ENCODE data around the gene RIPK1.

Gene RIPK1

DNA sequence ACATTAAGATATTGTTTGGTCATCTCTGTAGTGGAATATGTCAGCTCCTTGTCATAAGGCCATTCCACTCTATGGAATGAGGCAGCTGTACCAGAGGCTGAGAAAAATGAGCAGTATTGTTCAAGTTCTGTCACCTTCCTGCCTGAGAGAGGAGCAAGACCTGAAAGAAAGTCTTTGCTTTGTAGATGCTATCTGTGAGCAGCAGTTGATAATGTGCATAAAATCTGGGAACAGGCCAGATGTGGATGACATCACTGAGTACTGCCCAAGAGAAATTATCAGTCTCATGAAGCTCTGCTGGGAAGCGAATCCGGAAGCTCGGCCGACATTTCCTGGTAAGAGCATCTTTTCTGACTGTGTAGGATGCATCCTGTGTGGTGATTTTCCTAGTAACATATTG, 16.8 kb downstream of the RIPK1 start:
- no peak for DNase-seq (ENCODE audit: low spot score)

DNA sequence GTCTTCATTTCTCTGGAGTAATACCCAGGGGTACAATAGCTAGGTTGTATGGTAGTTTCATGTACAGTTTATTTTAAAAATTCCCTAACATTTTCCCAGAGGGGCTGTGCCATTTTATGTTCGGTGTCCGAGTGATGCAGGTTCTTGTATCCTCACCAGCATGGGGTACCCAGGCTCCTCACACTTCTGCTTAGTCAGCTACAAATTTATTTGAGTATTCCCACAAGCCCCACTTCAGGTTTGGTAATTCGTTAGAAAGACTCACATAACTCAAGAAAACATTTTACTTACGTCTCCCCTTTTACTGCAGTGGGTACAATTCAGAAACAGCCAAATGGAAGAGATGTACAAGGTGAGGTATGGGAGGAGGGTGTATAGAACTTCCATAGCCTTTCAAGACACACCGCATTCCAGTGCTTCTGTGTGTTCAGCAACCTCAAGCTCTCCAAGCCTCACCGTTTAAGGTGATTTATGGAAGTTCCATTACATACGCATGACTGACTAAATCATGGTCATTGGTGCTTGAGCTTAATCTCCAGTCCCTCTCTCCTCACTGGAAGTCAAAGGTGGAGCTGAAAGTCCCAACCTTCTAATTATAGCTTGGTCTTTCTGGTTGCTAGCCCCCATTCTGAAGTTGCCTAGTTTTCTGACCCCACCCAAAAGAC, 18.1 kb downstream of the RIPK1 start:
- no peak for DNase-seq (ENCODE audit: low spot score)

DNA sequence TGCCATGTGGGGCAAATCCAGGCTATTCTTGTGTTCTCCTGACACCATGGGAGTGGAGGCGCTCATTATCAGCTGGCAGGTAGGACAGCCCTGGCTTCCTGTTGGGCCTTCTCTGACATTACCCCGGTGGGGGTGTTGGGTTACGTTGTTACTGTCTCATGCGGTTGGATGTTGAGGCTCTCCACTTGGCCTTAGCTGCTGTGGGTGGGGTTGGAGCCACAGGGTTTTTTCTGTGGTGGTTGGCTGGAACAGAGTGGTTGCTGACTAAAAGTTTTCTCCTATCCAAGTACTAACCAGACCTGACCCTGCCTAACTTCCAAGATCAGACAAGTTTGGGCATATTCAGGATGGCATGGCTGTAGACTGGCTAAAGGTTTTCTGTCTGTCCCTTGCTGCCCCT, 20.2 kb downstream of the RIPK1 start:
- no peak for DNase-seq (ENCODE audit: low spot score)

DNA sequence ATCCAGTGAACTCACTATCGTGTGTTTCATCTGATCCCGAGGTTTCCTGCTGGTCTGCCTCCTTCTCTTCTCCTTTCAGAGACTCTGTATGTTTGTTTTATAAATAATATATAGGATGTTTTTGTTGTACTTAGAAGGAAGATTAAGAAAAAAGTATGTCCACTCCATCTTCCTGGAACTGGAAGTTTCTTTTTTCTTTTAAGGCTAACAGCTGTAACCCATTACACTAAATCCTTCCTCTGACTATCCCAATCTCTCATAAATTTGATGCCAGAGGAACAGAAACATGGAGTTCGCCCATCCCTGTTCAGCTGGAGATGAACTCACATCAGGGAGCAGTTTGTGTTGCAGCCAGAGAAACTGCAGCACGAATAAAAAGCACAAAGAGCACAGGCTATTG, 20.7 kb downstream of the RIPK1 start:
- DNase-seq (ENCODE audit: low spot score): no peak

DNA sequence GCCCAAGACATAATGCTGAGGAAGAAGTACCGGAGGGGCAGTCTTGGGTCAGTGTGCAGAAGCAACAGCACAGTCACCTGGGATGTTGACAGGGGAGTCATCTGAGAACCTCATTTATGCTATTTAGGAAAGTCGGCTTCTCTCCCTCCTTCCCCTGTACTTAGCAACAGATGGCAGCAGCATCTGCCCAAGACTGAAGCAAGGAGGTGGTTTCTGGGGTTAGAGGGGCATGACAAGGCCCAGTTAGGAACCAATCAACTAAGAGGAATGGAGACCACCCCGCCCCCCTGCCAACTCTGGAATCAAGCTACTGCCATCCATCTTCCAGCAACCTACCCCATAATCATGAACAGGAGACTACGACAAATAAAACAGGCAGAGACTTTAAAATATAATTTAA, 21.7 kb downstream of the RIPK1 start:
- no peak for DNase-seq (ENCODE audit: low spot score)

DNA sequence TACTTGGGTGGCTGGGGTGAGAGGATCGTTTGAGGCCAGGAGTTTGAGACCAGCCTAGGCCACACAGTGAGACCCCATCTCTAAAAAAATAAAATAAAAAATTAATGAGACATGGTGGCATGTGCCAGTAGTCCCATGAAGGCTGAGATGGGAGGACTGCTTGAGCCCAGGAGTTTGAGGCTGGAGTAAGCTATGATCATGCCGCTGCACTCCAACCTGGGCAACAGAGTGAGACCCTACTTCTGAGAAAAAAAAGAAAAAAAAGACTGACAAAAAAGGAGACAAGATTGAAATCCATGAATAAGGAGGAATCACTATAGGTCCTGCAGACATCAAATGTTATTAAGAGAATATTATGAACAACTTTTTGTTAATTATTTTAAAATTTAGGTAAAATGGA, 26.5 kb downstream of the RIPK1 start:
- no peak for DNase-seq (ENCODE audit: low spot score)

DNA sequence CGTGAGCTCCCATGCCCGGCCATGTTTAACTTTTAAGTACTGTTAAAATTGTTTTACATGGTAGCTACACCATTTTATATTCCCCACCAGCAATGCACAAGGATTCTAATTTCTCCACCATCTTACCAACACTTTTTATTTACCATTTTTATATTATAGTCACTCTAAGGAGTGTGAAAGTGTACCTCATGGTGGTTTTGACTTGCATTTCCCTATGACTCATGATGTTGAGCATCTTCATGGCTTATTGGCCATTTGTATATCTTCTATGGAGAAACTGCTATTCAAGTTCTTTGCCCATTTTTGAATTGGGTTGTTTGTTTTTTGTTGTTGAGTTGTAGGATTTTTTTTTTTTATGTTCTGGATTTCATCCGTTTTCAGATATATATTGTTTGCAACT, 34.6 kb downstream of the RIPK1 start:
- no peak for DNase-seq (ENCODE audit: low spot score)

DNA sequence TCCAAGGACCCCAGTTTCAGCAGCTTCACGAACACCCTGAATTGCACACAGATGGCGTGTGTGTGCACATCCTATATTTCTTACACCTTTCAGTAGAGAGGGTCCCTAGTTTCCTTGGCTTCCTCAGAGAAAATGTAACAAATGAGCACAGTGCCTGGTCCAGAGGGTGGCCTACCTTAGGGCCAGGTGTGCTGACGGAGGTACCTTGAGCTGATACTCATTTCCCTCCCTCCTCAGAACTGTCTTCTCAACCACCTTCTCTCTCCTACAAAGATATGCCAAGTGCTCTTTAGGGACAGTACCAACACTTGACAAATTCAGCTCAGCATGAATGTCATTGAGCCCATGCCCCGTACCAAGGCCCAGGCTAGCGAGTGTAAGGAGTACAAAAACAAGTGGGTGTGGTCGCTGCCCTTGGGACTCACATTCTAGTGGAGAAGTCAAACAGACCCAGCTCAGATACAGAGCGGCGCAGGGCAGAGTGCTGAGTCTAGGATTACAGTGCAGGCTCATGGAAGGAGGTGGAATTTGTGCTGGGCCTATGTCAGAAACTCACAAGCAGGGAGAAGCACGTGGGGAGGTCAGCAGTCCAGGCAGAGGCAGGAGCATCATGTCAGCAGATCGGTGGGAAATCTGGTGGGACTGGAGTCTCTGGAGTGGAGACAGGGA, 40.6 kb downstream of the RIPK1 start:
- no peak for DNase-seq (ENCODE audit: low spot score)

DNA sequence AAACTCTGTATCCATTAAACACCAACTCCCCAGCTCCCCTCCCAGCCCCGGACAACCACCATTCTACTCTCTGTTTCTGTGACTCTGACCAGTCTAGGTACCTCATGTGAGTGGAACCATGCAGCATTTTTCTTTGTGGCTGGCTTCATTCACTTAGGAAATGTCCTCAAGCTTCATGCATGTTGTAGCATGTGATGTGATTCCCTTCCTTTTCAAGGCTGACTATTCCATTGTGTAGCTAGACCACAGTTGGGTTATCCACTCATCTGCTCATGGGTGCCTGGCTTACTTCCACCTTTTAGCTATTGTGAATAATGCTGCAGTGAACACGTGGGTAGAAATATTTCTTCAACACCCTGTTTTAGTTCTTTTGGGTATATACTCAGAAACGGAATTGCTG, 41.5 kb downstream of the RIPK1 start:
- no peak for DNase-seq (ENCODE audit: low spot score)

DNA sequence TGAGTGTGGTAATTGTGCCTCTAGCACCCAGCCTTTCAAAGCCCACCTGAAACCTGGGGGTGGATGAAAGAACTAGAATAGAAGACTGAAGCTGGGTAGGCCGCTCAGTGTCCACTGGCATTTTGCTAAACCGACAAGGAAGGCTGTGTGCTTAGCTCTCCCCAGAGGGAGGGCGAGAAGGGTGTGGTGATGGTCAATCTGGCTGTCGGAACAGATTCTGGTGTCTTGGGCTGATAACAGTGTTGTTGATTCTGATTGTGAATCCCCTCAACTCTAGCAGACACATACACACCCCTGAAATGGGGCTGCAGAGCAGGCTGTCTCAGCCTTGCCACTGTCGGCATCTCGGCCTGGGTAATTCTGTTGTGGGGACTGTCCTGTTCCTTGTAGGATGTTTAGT, 46.1 kb downstream of the RIPK1 start:
- DNase-seq (ENCODE audit: low spot score): no peak

DNA sequence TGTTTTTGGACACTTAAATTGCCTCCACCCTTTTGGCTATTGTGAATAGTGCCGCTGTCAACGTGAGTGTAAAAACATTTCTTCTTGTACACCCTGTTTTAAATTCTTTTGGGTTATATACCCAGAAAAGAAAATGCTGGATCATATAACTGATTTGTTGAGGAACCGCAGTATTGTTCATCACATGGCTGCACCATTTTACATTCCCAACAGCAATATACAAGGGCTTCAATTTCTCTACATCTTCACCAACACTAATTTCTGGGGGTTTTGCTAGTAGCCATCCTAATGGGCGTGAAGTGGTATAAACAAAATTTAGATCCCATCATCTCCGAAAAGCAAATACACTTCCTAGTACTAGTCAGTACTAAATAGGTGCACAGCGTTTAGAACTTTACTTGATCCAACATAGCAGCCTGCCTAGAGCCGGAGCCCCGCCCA, 49.6 kb downstream of the RIPK1 start:
- DNase-seq (ENCODE audit: low spot score): no peak

DNA sequence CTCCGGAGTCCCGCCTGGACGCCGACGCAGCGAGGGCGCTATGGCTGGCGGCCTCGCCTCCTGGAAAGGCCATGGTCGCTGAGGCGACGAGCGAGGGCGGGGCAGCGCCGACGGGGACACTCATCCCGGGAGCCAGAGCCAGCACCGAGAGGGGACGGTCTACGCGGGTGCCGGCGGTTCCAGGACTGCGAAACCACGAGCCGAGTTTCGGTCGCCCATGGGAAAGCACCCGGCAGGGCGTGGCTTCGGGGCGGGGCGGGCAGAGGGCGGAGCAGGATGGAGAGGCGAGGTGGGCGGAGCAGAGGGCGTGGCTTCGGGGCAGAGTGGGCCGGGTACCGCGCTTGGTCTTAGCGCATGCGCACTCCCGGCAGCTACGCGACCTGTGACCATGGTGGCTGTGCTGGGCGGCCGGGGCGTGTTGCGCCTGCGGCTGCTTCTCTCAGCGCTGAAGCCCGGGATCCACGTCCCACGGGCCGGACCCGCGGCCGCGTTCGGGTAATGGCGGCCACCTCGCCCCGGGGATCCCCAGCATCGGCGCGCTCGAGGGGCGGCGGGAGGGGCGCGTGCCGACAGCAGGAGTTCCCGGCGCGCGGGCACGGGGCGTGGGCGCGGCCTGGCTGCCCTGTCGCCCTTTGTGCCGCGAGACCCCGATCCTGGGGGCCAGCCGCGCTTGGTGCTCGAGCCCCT, 50.2 kb downstream of the RIPK1 start, which contains the start of gene BPHL:
BPHL (plus strand) TSS at position 359 of the 687 bp plus-strand sequence; CDS start at position 389, 30 bp downstream.
- peak; percentile 100 for DNase-seq (ENCODE audit: low spot score)

DNA sequence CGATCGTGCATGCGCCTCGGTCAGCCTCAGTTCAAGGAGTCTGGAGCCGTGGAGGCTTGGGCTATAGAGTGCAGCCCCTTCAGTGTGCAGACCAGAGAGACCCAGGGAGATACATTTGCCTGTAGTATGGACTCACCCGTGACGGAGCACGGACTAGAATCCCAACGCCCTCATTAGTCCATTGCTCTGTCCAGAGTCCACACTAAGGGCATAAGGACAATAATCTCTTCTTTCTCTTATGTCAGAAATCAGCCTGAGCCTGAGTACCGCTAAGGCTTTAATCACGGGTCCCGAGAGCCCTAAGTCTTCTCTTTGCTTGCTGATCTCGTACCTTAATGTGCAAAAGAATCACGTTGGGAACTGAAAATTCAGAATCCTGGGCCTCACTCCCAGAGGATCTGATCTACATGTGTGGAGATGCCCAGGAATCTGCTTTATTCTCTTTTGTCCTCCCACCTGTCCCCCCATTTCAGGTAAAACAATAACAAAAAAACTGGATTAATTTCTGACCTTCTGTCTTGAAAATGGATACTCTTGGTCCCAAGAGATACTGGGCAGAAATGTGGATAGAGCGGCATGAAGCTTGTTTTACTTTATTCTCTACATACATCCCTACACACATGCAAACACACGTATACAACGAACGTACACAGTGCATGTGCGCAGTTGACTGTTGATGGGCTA, 50.9 kb downstream of the RIPK1 start:
- no peak for DNase-seq (ENCODE audit: low spot score)

DNA sequence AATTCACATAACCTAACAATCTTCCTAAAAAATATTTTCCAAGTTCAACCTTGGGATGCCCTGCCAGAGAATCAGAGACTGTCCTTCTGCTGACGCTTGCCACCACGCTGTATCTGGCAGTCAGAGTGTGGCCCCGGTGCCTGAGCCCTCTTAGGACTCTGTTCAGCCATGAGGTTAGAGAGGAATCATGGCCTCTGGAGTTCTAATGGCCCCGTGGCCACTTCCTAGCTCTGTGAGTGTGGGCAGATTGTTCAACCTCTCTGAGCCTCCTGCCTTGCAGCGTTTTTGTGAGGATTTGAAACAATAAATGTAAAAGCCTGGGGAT, 52.4 kb downstream of the RIPK1 start:
- no peak for DNase-seq (ENCODE audit: low spot score)

DNA sequence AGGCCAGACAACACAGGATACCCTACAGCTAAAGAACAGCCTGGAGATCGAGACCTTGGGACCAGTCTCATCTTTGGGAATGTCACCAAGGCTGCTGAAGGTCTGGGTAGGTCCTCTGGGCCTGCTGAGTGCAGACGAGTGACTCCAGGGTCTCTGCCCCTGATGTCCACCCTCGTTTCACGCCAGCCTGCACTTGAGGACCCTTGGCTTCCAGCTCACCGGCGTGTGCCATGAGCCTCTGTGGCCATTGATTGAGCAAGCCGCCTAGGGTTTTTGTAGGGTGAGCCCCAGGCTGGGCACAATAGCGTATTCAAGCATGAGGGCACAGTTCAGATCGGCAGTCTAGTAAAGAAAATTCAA, 54.5 kb downstream of the RIPK1 start:
- DNase-seq (ENCODE audit: low spot score): no peak

DNA sequence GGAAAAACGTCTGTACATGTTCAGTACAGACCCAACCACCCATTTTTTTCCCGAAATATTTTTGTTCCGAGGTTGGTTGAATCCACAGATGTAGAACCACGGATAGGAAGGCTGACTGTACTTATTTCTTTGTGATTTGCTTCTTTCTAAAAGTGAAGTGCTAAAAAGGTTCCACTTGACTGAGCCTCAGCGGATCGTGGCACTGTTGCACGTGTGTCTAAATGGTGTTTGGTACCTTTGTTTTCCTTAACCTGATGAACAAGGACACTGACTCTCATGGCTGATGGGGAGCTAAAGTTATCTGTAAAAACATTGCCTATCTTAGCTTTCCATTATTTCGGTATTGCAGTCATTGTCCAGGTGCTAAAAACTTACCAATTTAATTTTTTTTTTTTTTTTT, 56.4 kb downstream of the RIPK1 start:
- peak; percentile 27 for DNase-seq (ENCODE audit: low spot score)

DNA sequence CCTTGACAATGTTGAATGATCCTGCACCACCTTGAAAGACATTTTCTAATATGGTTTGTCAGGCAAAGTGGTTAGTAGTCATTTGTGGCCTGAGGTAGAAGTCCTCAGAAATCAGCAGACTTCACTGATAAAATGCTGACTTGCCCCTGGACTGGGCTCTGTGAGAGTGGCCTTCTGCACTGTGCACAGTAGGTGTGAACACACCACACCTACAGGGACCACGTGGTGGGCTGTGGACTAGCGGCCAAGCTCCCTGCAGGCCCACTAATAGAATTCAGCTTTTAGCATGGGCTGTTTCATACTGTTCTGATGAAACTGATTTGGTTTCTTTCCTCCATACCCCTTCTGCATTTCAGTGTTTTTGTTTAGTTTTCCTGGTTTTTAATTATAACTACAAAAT, 57.5 kb downstream of the RIPK1 start:
- DNase-seq (ENCODE audit: low spot score): no peak

DNA sequence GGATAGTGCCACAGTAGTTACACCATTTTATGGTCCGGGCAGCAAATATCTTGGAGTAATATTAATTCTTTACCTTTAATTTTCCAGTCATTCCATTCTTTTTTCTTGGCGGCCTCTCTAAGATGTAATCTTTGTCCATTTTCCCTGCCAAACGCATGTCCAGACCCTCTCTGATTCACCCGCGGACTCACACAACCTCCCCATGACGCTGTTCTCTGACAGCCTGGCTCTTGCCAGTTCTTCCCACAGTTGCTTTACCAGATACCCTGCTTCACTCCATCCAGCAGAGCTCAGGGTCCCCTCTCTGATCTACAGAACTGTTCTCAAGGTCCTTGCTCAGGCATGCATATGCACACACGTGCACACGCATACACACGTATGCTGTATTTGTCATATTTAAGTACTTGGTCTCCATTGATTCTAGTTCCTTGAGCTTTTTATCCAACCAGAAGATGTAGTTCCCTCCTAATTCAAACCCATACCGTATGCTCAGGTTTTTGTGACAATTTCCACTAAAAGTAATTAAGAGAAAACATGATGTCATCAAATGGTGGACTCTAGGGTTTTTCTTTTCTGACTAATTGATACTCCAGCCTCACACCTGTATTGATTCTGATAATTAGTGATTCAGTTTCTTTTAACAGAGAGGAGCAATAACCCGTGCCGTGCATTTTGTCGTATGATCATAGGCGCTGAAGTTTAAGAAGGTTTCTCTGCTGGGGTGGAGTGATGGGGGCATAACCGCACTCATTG, 60.2 kb downstream of the RIPK1 start:
- DNase-seq (ENCODE audit: low spot score): no peak

DNA sequence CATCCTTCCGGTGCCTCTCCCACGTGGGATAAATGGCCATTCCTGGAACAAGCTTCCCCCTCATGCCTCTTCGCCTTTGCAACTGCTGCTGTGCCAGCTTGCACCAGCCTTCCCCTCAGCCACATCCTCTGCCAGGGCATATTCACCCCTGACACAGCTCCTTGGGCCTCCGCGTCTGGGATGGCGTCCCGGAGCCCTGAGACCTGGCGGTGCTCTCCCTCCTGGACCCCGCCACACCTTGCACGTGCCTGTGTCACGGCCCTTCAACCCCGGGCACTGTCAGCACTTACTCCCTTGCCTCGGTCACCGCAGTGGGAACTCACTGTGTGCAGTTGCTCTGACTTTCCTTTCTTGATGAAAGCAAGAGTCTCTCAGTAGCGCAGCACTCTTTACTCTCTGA, 63.4 kb downstream of the RIPK1 start:
- no peak for DNase-seq (ENCODE audit: low spot score)

DNA sequence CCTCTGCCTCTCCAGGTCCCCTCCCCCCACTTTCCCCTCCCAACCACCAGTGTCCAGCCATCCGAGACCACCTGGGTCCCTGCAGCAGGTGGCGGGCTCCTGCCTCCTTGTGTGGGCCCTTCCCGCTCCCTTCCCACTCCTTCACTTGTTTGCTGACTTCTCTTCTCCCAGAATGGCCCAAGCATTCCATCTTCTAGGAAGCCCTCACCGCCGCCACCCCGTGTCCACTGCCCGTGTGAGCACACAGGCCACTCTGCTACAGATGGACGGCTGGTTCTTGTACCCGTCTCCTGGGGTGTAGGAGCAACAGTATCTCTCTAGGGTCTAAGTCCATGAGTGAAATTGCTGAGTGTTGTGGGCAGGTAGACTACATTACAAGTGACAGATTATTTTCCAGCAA, 65.2 kb downstream of the RIPK1 start:
- DNase-seq (ENCODE audit: low spot score): no peak

DNA sequence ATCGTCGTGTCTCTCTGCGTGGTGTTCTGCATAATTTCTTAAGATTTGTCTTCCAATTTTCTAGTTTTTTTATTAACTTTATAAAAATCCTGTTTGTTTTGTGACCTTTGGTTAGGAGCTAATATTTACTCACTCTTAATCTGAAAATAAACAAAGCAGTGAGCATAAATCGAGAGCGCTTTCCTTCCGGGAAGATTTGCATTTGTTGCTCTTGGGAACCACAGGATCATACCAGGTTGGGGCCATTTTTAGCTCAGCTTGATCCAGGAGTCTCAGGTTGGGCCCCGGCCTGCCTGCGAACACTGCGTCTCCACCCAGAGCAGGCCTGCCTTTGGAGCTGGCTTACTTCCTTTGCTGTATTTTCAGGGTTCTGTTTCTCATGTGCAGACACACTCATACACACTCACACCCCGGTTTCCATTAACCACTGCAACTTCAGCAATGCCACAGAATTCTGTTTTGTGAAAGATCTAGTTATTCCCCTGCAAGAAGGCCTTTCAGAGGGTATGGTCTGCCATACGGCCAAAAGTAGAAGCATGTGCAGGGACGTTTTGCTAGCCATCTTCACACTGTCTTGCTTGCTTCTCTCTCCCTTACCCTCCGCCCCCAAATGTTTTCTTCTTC, 67.5 kb downstream of the RIPK1 start:
- DNase-seq (ENCODE audit: low spot score): no peak
